IMR-90 (cell line): ENCODE measurements around the gene AS3MT. TPM values are rescaled to one million over a fixed set of nuclear protein-coding genes. Genes with fewer than 3 reads are reported as not detected.

Experiments
- ATAC-seq: fragments of 200-7000 bp; cut with Tn5 transposase; 2 replicates; pipeline ENCODE4 v1.9.1; 2020; ENCODE audit warnings: low read depth, mild to moderate bottlenecking, moderate library complexity
- BruUV-seq: library from RNA; stranded (reverse); fragments of 400-500 nt; replicated peaks from 2 replicates; lab custom pipeline; 2021; lab: Mats Ljungman, UMichigan
- CTCF ChIA-PET: fragments of 300-600 bp; formaldehyde crosslinking; extraction: SDS; loops from one replicate; lab custom pipeline; 2021; ENCODE audit warnings: antibody characterized with exemption; lab: Yijun Ruan, JAX
- POLR2A ChIA-PET: fragments of 300-600 bp; sonication (Branson Sonifier 250); formaldehyde crosslinking; loops from one replicate; lab custom pipeline; 2022; ENCODE audit warnings: antibody characterized with exemption; ENCODE audit not compliant: unreplicated experiment; lab: Charles Lee
- DNase-seq: peaks from one replicate; pipeline ENCODE4 v3.0.0; 2013
- H2AFZ ChIP-seq: replicated peaks from 2 replicates; pipeline ENCODE3; 2013; ENCODE audit warnings: low read length, mild to moderate bottlenecking; ENCODE audit not compliant: poor library complexity
- H2AK5ac ChIP-seq: 2 replicates; pipeline ENCODE4 v1.6.1; 2013; ENCODE audit warnings: low read depth, low read length, inconsistent platforms
- H2AK9ac ChIP-seq: replicated peaks from 2 replicates; pipeline ENCODE3; 2013; ENCODE audit warnings: mild to moderate bottlenecking, low read depth, low read length, moderate library complexity; ENCODE audit not compliant: poor library complexity
- H2BK120ac ChIP-seq: 2 replicates; pipeline ENCODE4 v1.6.1; 2013; ENCODE audit warnings: low read depth, low read length, inconsistent platforms
- H2BK15ac ChIP-seq: 3 replicates; pipeline ENCODE4 v1.6.1; 2013; ENCODE audit warnings: low read depth, low read length, inconsistent platforms
- H2BK20ac ChIP-seq: 2 replicates; pipeline ENCODE4 v1.6.1; 2013; ENCODE audit warnings: low read depth, mild to moderate bottlenecking, inconsistent platforms, low read length, moderate library complexity
- H2BK5ac ChIP-seq: 2 replicates; pipeline ENCODE4 v1.6.1; 2013; ENCODE audit warnings: mild to moderate bottlenecking, low read depth, low read length, inconsistent platforms; ENCODE audit not compliant: poor library complexity, severe bottlenecking
- H3K14ac ChIP-seq: replicated peaks from 2 replicates; pipeline ENCODE4 v1.6.1; 2013; ENCODE audit warnings: low read depth, low read length, inconsistent platforms
- H3K18ac ChIP-seq: 2 replicates; pipeline ENCODE4 v1.6.1; 2013; ENCODE audit warnings: low read depth, low read length, control low read depth
- H3K23ac ChIP-seq: 2 replicates; pipeline ENCODE4 v1.6.1; 2013; ENCODE audit warnings: low read depth, low read length, inconsistent platforms
- H3K27ac ChIP-seq: 2 replicates; pipeline ENCODE4 v1.5.1; 2013; ENCODE audit warnings: mild to moderate bottlenecking, control low read depth, low read length; ENCODE audit not compliant: insufficient read depth
- H3K27me3 ChIP-seq: 2 replicates; pipeline ENCODE4 v1.6.1; 2013; ENCODE audit warnings: low read length; ENCODE audit not compliant: control insufficient read depth, insufficient read depth
- H3K36me3 ChIP-seq: 2 replicates; pipeline ENCODE4 v1.6.1; 2013; ENCODE audit warnings: low read length, mixed read lengths; ENCODE audit not compliant: control insufficient read depth, insufficient read depth
- H3K4ac ChIP-seq: 2 replicates; pipeline ENCODE4 v1.6.1; 2013; ENCODE audit warnings: low read depth, low read length, inconsistent platforms
- H3K4me1 ChIP-seq: 2 replicates; pipeline ENCODE4 v1.6.1; 2013; ENCODE audit warnings: low read length, mixed read lengths; ENCODE audit not compliant: control insufficient read depth, insufficient read depth
- H3K4me2 ChIP-seq: 2 replicates; pipeline ENCODE4 v1.6.1; 2013; ENCODE audit warnings: low read depth, mild to moderate bottlenecking, control low read depth, low read length, moderate library complexity
- H3K4me3 ChIP-seq: 2 replicates; pipeline ENCODE4 v1.5.1; 2013; ENCODE audit warnings: low read depth, mild to moderate bottlenecking, control low read depth, low read length, moderate library complexity; ENCODE audit not compliant: insufficient read depth
- H3K56ac ChIP-seq: 2 replicates; pipeline ENCODE4 v1.6.1; 2013; ENCODE audit warnings: low read length, inconsistent platforms; ENCODE audit not compliant: insufficient read depth; ENCODE audit errors: extremely low read depth
- H3K79me1 ChIP-seq, 2 experiments: 2 replicates each; pipeline ENCODE4 v1.6.1; 2013; ENCODE audit warnings: low read length in 2 of 2, inconsistent platforms in 1 of 2, low read depth in 1 of 2
- H3K9ac ChIP-seq: 2 replicates; pipeline ENCODE4 v1.6.1; 2013; ENCODE audit warnings: low read depth, low read length, control low read depth
- H3K9me1 ChIP-seq: 2 replicates; pipeline ENCODE4 v1.6.1; 2013; ENCODE audit warnings: low read length, inconsistent platforms; ENCODE audit not compliant: insufficient read depth
- H3K9me3 ChIP-seq: 2 replicates; pipeline ENCODE4 v1.6.1; 2013; ENCODE audit warnings: low read length; ENCODE audit not compliant: control insufficient read depth, insufficient read depth
- H4K20me1 ChIP-seq: 2 replicates; pipeline ENCODE4 v1.6.1; 2013; ENCODE audit warnings: low read length, inconsistent platforms; ENCODE audit not compliant: insufficient read depth
- H4K5ac ChIP-seq: 2 replicates; pipeline ENCODE4 v1.6.1; 2013; ENCODE audit warnings: mild to moderate bottlenecking, low read depth, low read length, control low read depth
- H4K8ac ChIP-seq, 2 experiments: 2 replicates each; pipeline ENCODE4 v1.6.1; 2013; ENCODE audit warnings: low read depth in 2 of 2, low read length in 2 of 2, control low read depth in 1 of 2, inconsistent platforms in 1 of 2
- H4K91ac ChIP-seq: 2 replicates; pipeline ENCODE4 v1.6.1; 2013; ENCODE audit warnings: low read depth, low read length, inconsistent platforms; ENCODE audit not compliant: insufficient read depth
- BHLHE40 ChIP-seq: fragments of 150-350 bp; IDR thresholded peaks from 2 replicates; pipeline ENCODE4 v1.6.1; 2016; ENCODE audit warnings: mild to moderate bottlenecking, low read depth, low read length
- CEBPB ChIP-seq: IDR thresholded peaks from 2 replicates; pipeline ENCODE4 v1.6.1; 2012; ENCODE audit warnings: low read depth, low read length, improper control_type of control experiment
- CHD1 ChIP-seq: IDR thresholded peaks from 2 replicates; pipeline ENCODE4 v1.6.1; 2012; ENCODE audit warnings: low read depth, low read length, improper control_type of control experiment
- MAZ ChIP-seq: IDR thresholded peaks from 2 replicates; pipeline ENCODE4 v1.6.1; 2012; ENCODE audit warnings: low read depth, mild to moderate bottlenecking, low read length, improper control_type of control experiment, moderate library complexity, borderline replicate concordance
- NFE2L2 ChIP-seq: fragments of 150-350 bp; IDR thresholded peaks from 2 replicates; pipeline ENCODE4 v1.6.1; 2016; ENCODE audit warnings: low read depth, mild to moderate bottlenecking, low read length
- POLR2A ChIP-seq: IDR thresholded peaks from 2 replicates; pipeline ENCODE4 v1.6.1; 2012; ENCODE audit warnings: mild to moderate bottlenecking, low read depth, low read length
- RAD21 ChIP-seq: IDR thresholded peaks from 2 replicates; pipeline ENCODE4 v1.6.1; 2012; ENCODE audit warnings: low read length, improper control_type of control experiment
- RCOR1 ChIP-seq: IDR thresholded peaks from 2 replicates; pipeline ENCODE4 v1.6.1; 2012; ENCODE audit warnings: mild to moderate bottlenecking, low read length, improper control_type of control experiment; ENCODE audit not compliant: insufficient replicate concordance
- RFX5 ChIP-seq: IDR thresholded peaks from 2 replicates; pipeline ENCODE4 v1.8.0; 2012; ENCODE audit warnings: low read depth, mild to moderate bottlenecking, low read length, moderate library complexity
- WGBS, 2 experiments: methylation state at CpG; one replicate each; pipeline versions ENCODE4 v1.1.5 to v1.1.7; 2013; ENCODE audit warnings: missing lambda C conversion rate in 2 of 2; ENCODE audit not compliant: insufficient read length in 1 of 2; ENCODE audit errors: extremely low coverage in 2 of 2; 5-methylcytosine and 5-hydroxymethylcytosine counted together
- dilution Hi-C: fragments of 300-500 bp; cut with HindIII; formaldehyde crosslinking; loops from one replicate; pipeline ENCODE4 v1.14.3; 2018; ENCODE audit warnings: low sequenced_read_pairs; ENCODE audit not compliant: unreplicated experiment
- in situ Hi-C: fragments of 300-500 bp; cut with MboI; formaldehyde crosslinking; loops from 3 replicates; pipeline ENCODE4 v1.14.3; 2019; ENCODE audit warnings: low sequenced_read_pairs, inconsistent platforms, mixed read lengths
- intact Hi-C: fragments of 100-400 bp; cut with micrococcal nuclease; formaldehyde crosslinking; loops from 2 replicates; pipeline ENCODE4 v1.10.0; 2022
- polyA plus RNA-seq, 3 experiments: library from polyadenylated mRNA; depleted of rRNA; stranded (reverse); fragments of >200 nt; gene quantifications; 2 replicates each; pipeline ENCODE4 v1.2.3, GENCODE V29; 2012; ENCODE audit warnings: low replicate concordance in 1 of 3
- total RNA-seq: library from RNA; depleted of rRNA; stranded (reverse); fragments of >200 nt; gene quantifications from 2 replicates; pipeline ENCODE4 v1.2.3, GENCODE V29; 2012
- TF ChIP-seq, protein P1 (sequence below): fragments of 150-350 bp; IDR thresholded peaks from 2 replicates; pipeline ENCODE4 v1.6.1; 2017; ENCODE audit warnings: mild to moderate bottlenecking, antibody characterized with exemption, low read length, low read depth
- TF ChIP-seq, protein P2 (sequence below): fragments of 150-350 bp; IDR thresholded peaks from 2 replicates; pipeline ENCODE4 v1.6.1; 2016; ENCODE audit warnings: low read depth, mild to moderate bottlenecking, low read length, moderate library complexity, borderline replicate concordance

The AS3MT gene
- total and polyA plus RNA-seq, 2 of the 4 experiments (the other 2 are of a cell fraction), result 2.7 to 3.6 TPM

- no peak overlapping the region for H2AK5ac ChIP-seq
- no peak overlapping the region for H2AK9ac ChIP-seq
- ChIA-PET CTCF (no interaction called here), POLR2A (no interaction called here)
- intact Hi-C loops, result no loop called here
- no peak overlapping the region for H3K23ac ChIP-seq
- H3K9ac ChIP-seq, result no peak overlapping the region
- H2BK20ac ChIP-seq, result no peak overlapping the region
- H3K56ac ChIP-seq, result no peak overlapping the region
- H3K36me3 ChIP-seq, result no peaks in the 10 kb centered on the region
- WGBS, 2 experiments, result no CpG with 5 or more reads among the region's 4 CpGs
- ATAC-seq (no peak), DNase-seq (no peak)
- no peak overlapping the region for H4K91ac ChIP-seq
- dilution Hi-C loops, result no loop called here
- H2BK5ac ChIP-seq, result no peak overlapping the region
- no peak overlapping the region for H4K8ac ChIP-seq
- peaks cover 2% of the 10 kb centered on the region for H3K27me3 ChIP-seq
- H2BK120ac ChIP-seq, result no peak overlapping the region
- BruUV-seq, result no TSS peak
- H3K79me1 ChIP-seq, result no peaks in the 10 kb centered on the region
- H3K4me3 ChIP-seq, result no peak overlapping the region
- H3K4me1 ChIP-seq, result no peaks in the 10 kb centered on the region
- no peaks in the 10 kb centered on the region for H3K9me3 ChIP-seq
- in situ Hi-C loops, result no loop called here
- no peak overlapping the region for H3K27ac ChIP-seq
- no peaks in the 10 kb centered on the region for H4K20me1 ChIP-seq
- no peak overlapping the region for H4K5ac ChIP-seq
- H3K4ac ChIP-seq, result no peak overlapping the region
- H2BK15ac ChIP-seq, result no peak overlapping the region
- H3K18ac ChIP-seq, result no peak overlapping the region
- no peaks in the 10 kb centered on the region for H3K9me1 ChIP-seq
- H3K14ac ChIP-seq, result no peak overlapping the region
- H2AFZ ChIP-seq, result no peak overlapping the region
- H3K4me2 ChIP-seq, result no peak overlapping the region
- TF ChIP-seq RFX5 (no peak), BHLHE40 (no peak), NFE2L2 (no peak), CEBPB (no peak), RCOR1 (no peak), MAZ (no peak), POLR2A (no peak), RAD21 (no peak), CHD1 (no peak)
- TF ChIP-seq, protein P1, sequence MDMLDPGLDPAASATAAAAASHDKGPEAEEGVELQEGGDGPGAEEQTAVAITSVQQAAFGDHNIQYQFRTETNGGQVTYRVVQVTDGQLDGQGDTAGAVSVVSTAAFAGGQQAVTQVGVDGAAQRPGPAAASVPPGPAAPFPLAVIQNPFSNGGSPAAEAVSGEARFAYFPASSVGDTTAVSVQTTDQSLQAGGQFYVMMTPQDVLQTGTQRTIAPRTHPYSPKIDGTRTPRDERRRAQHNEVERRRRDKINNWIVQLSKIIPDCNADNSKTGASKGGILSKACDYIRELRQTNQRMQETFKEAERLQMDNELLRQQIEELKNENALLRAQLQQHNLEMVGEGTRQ, result no peak
- TF ChIP-seq, protein P2, sequence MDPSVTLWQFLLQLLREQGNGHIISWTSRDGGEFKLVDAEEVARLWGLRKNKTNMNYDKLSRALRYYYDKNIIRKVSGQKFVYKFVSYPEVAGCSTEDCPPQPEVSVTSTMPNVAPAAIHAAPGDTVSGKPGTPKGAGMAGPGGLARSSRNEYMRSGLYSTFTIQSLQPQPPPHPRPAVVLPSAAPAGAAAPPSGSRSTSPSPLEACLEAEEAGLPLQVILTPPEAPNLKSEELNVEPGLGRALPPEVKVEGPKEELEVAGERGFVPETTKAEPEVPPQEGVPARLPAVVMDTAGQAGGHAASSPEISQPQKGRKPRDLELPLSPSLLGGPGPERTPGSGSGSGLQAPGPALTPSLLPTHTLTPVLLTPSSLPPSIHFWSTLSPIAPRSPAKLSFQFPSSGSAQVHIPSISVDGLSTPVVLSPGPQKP, result no peak
Measured at GRCh38 chr10:102824664-102825063, 44.6 kb upstream of the AS3MT start.
